PC-9 (cell line): Measurements from ENCODE around the gene SLC24A4. TPM values are rescaled to one million over a fixed set of nuclear protein-coding genes. Genes with fewer than 3 reads are reported as not detected.

Experiments
- BruUV-seq: library from RNA; stranded (reverse); fragments of 400-500 nt; replicated peaks from 2 replicates; lab custom pipeline; 2021; lab: Mats Ljungman, UMichigan
- CTCF ChIA-PET: fragments of 300-600 bp; sonication (Branson Sonifier 250); formaldehyde crosslinking; loops from one replicate; lab custom pipeline; 2022; ENCODE audit warnings: antibody characterized with exemption; lab: Charles Lee
- POLR2A ChIA-PET: fragments of 300-600 bp; sonication (Branson Sonifier 250); formaldehyde crosslinking; loops from one replicate; lab custom pipeline; 2022; ENCODE audit warnings: antibody characterized with exemption; ENCODE audit not compliant: unreplicated experiment; lab: Charles Lee
- DNase-seq, 2 experiments: peaks; one replicate each; pipeline versions ENCODE4 v3.0.0 to v3.0.0-alpha.2; 2015 to 2022; ENCODE audit warnings: mixed read lengths in 1 of 2
- H2AFZ ChIP-seq: fragments of 200-600 bp; sonication (generic); 2 replicates; pipeline ENCODE4 v1.8.1; 2017; ENCODE audit warnings: antibody characterized with exemption
- H3F3A ChIP-seq: fragments of 200-600 bp; sonication (generic); 2 replicates; pipeline ENCODE4 v1.8.1; 2017; ENCODE audit warnings: antibody characterized with exemption, mild to moderate bottlenecking, low read depth; ENCODE audit not compliant: insufficient read depth
- H3K27ac ChIP-seq: fragments of 200-600 bp; sonication (generic); 2 replicates; pipeline ENCODE4 v1.6.1; 2016; ENCODE audit warnings: mixed run types
- H3K27me3 ChIP-seq: fragments of 200-600 bp; sonication (generic); 2 replicates; pipeline ENCODE4 v1.6.1; 2016; ENCODE audit warnings: low read depth, mixed run types; ENCODE audit not compliant: insufficient read depth
- H3K36me3 ChIP-seq: fragments of 200-600 bp; sonication (generic); 2 replicates; pipeline ENCODE4 v1.6.1; 2016; ENCODE audit warnings: low read depth, mixed run types
- H3K4me1 ChIP-seq: fragments of 200-600 bp; sonication (generic); replicated peaks from 2 replicates; pipeline ENCODE4 v1.6.1; 2016; ENCODE audit warnings: mixed run types; ENCODE audit not compliant: insufficient read depth
- H3K4me2 ChIP-seq: fragments of 200-600 bp; sonication (generic); 2 replicates; pipeline ENCODE4 v1.6.1; 2017; ENCODE audit warnings: mixed run types
- H3K4me3 ChIP-seq: fragments of 200-600 bp; sonication (generic); 2 replicates; pipeline ENCODE4 v1.6.1; 2016; ENCODE audit warnings: mixed run types
- H3K79me2 ChIP-seq: fragments of 200-600 bp; sonication (generic); 2 replicates; pipeline ENCODE4 v1.6.1; 2017; ENCODE audit warnings: low read depth, mixed run types
- H3K9me2 ChIP-seq: fragments of 200-600 bp; sonication (generic); 2 replicates; pipeline ENCODE4 v1.8.1; 2017; ENCODE audit warnings: mild to moderate bottlenecking; ENCODE audit not compliant: insufficient read depth
- H3K9me3 ChIP-seq: fragments of 200-600 bp; sonication (generic); 2 replicates; pipeline ENCODE4 v1.8.1; 2016; ENCODE audit warnings: low read depth; ENCODE audit not compliant: insufficient read depth
- H4K20me1 ChIP-seq: fragments of 200-600 bp; sonication (generic); 2 replicates; pipeline ENCODE4 v1.8.1; 2017; ENCODE audit not compliant: insufficient read depth
- CTCF ChIP-seq: fragments of 200-600 bp; sonication (generic); conservative IDR thresholded peaks from 2 replicates; pipeline ENCODE4 v1.6.1; 2017; ENCODE audit warnings: mixed run types, antibody characterized with exemption, mild to moderate bottlenecking, moderate library complexity
- EZH2 ChIP-seq: fragments of 200-600 bp; sonication (generic); IDR thresholded peaks from 2 replicates; pipeline ENCODE4 v1.8.0; 2017; ENCODE audit warnings: antibody characterized with exemption, low read depth
- intact Hi-C: fragments of 100-400 bp; cut with micrococcal nuclease; formaldehyde crosslinking; loops from one replicate; pipeline ENCODE4 v1.10.0; 2022; ENCODE audit not compliant: unreplicated experiment
- total RNA-seq: library from RNA; stranded (reverse); gene quantifications from 2 replicates; pipeline ENCODE4 v1.2.3, GENCODE V29; 2021

Gene SLC24A4
- total RNA-seq, 1 experiment from 2014 or later = not detected

GRCh38 chr14:92465353-92466055 is 142.5 kb downstream of the SLC24A4 start:
- CTCF ChIA-PET = no interaction called here
- 0 out of 2 replicates have a peak, but pooled peaks cover 4% of the 10 kb centered on the region for H3K9me3 ChIP-seq
- BruUV-seq = no TSS peak
- DNase-seq = no peak
- POLR2A ChIA-PET = no interaction called here
- peaks cover 10% of the 10 kb centered on the region for H3K4me1 ChIP-seq
- H2AFZ ChIP-seq = no peak overlapping the region
- no peak overlapping the region for H3K4me3 ChIP-seq
- TF ChIP-seq EZH2 (no peak), CTCF (no peak)
- no peaks in the 10 kb centered on the region for H4K20me1 ChIP-seq
- no peaks in the 10 kb centered on the region for H3K9me2 ChIP-seq
- H3K36me3 ChIP-seq = no peaks in the 10 kb centered on the region
- no peaks in the 10 kb centered on the region for H3K79me2 ChIP-seq
- H3K27ac ChIP-seq = no peak overlapping the region
- no peaks in the 10 kb centered on the region; the same call in 1 of the 2 replicates for H3F3A ChIP-seq
- intact Hi-C loops = no loop called here
- H3K4me2 ChIP-seq = no peak overlapping the region
- no peaks in the 10 kb centered on the region for H3K27me3 ChIP-seq

DNA sequence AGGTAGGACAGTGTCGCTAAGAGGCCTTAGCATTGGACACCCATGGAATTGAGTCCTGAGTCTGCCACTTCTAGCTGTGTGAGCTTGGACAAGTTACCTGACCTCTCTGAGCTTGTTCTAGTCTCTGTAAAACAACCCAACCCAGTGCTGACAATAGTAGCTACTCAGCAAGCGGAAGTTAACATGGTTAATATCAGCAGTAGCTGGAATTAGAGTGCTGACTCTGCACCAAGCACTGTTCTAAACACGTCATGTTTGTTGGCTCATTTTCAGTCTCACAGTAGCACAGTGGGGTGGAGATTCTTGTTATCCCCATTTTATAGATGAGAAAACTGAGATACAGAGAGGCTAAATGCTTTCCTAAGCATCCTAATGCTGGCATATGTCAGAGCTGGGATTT is 143.1 kb downstream of the SLC24A4 start:
- intact Hi-C loops = no loop called here
- POLR2A ChIA-PET = no interaction called here
- CTCF ChIA-PET = no interaction called here
- BruUV-seq = no TSS peak
- H4K20me1 ChIP-seq = no peaks in the 10 kb centered on the region
- H3K36me3 ChIP-seq = no peaks in the 10 kb centered on the region
- no peaks in the 10 kb centered on the region for H3K27me3 ChIP-seq
- no peak overlapping the region for H3K4me2 ChIP-seq
- TF ChIP-seq CTCF (no peak), EZH2 (no peak)
- H3K9me3 ChIP-seq = 0 out of 2 replicates have a peak, but pooled peaks cover 4% of the 10 kb centered on the region
- peaks cover 3% of the 10 kb centered on the region; the same call in 1 of the 2 replicates for H3F3A ChIP-seq
- no peaks in the 10 kb centered on the region for H3K9me2 ChIP-seq
- DNase-seq = no peak
- H3K4me3 ChIP-seq = no peak overlapping the region
- no peak overlapping the region for H3K27ac ChIP-seq
- H2AFZ ChIP-seq = no peak overlapping the region
- H3K4me1 ChIP-seq = peaks cover 15% of the 10 kb centered on the region
- H3K79me2 ChIP-seq = no peaks in the 10 kb centered on the region

- H3K36me3 ChIP-seq = no peaks in the 10 kb centered on the region
- BruUV-seq = no TSS peak
- TF ChIP-seq EZH2 (no peak), CTCF (no peak)
Measured at GRCh38 chr14:92469515-92469914, 146.6 kb downstream of the SLC24A4 start.

More at GRCh38 chr14:92469515-92469914, 146.6 kb downstream of the SLC24A4 start:
- ChIA-PET POLR2A (no interaction called here), CTCF (no interaction called here)
- H3K9me2 ChIP-seq = no peaks in the 10 kb centered on the region
- H3K4me2 ChIP-seq = 0 out of 2 replicates have a peak overlapping the region, but pooled peaks have one; percentile 11
- no peak overlapping the region for H3K27ac ChIP-seq
- no peak overlapping the region for H2AFZ ChIP-seq
- H3K4me1 ChIP-seq = peaks cover 44% of the 10 kb centered on the region
- intact Hi-C loops = no loop called here
- H3K27me3 ChIP-seq = no peaks in the 10 kb centered on the region
- H4K20me1 ChIP-seq = no peaks in the 10 kb centered on the region
- no peak for DNase-seq
- no peaks in the 10 kb centered on the region for H3K79me2 ChIP-seq
- peaks cover 27% of the 10 kb centered on the region for H3F3A ChIP-seq
- no peak overlapping the region for H3K4me3 ChIP-seq
- H3K9me3 ChIP-seq = 0 out of 2 replicates have a peak, but pooled peaks cover 4% of the 10 kb centered on the region
